CD4-positive, alpha-beta T cell treated with Interleukin-10 for 1 hour (primary cell): Measurements from ENCODE around the gene SLC25A27.
"Not testable (repeated sequence)": the region's sequence is repeated elsewhere in the genome, so short reads cannot be mapped to it uniquely, and the experiment has no call there.

ENCODE experiments used
- DNase-seq: peaks from one replicate; pipeline ENCODE4 v3.0.0-alpha.2; 2020

SLC25A27 gene, protein sequence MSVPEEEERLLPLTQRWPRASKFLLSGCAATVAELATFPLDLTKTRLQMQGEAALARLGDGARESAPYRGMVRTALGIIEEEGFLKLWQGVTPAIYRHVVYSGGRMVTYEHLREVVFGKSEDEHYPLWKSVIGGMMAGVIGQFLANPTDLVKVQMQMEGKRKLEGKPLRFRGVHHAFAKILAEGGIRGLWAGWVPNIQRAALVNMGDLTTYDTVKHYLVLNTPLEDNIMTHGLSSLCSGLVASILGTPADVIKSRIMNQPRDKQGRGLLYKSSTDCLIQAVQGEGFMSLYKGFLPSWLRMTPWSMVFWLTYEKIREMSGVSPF

GRCh38 chr6:46652603-46653438, at the start of gene SLC25A27, which contains the start of gene CYP39A1:
Gene SLC25A27, plus strand, starts transcription at chr6:46652975. Its CDS starts 218 bp downstream, at chr6:46653193.
Gene CYP39A1, minus strand, starts transcription at chr6:46652818. Its CDS starts 236 bp downstream, at chr6:46652582.
- peak; percentile 75 for DNase-seq

DNA sequence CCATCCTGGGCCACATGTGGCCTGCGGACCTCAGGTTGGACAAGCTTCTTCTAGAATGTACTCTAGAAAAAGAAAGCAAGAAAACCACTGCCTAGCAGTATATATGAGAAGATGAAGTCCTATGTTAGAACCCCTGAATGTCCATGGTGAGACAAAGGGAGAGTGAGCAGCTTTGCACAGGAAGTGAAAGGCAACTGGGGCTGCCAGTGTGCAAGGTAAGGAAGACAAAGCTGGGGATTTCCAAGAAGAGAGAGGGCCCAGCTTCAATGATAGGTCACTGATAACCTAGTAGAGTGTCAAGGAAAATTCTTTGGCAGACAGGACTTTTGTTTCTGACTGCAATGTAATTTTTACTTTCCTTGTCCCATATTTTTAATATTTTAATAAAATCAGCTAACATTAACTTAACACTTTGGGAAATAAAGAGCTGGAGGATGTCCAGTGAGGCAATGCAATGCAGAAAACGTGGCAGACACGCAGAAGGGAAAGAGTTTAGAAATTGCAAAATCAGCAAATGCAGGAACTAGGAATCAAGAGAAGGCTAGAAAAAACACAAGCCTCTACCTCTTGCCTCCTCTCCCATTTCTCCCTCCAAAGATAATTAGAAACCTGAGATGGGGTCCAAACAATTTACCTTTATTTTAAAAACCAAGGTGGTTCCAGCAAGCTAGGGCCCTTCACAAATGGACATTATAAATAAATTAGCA, 47.5 kb upstream of the SLC25A27 start:
- DNase-seq = no peak

- DNase-seq = no peak
Observed at GRCh38 chr6:46606338-46606737, 46.4 kb upstream of the SLC25A27 start.

DNA sequence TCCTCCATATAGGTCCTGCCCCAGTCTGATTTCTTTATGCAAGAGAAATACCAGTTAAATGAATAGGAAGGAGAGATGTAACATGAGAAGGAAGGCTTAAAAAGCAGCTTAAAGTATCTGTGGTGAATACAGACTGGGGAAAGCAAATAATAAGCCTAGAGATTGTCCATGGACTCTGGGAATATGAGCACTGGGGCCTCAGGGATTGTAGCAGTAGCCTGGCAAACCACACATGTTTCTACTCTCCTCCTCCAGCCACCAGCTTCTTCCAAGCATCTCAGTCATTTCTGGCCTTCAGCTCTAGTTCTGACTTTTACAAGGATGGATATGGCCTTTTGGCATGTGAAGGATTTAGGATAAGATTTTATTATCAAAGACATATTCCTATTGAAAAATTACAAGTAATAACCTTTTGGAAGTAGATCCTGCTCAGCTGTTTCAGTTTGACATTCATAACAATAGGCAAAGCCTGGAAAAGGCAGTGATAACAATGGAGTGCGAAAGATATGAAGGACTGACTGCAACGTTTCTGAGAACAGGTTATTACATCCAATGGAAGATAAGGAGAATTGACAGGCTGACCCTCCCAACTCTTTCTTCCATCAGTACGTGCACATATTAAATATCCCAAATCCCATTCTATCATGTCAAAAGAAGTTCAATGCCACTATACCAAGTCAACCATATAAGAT, 41.8 kb upstream of the SLC25A27 start:
- DNase-seq = no peak

- no peak for DNase-seq
Observed at GRCh38 chr6:46612645-46613044, 40.1 kb upstream of the SLC25A27 start.

DNA sequence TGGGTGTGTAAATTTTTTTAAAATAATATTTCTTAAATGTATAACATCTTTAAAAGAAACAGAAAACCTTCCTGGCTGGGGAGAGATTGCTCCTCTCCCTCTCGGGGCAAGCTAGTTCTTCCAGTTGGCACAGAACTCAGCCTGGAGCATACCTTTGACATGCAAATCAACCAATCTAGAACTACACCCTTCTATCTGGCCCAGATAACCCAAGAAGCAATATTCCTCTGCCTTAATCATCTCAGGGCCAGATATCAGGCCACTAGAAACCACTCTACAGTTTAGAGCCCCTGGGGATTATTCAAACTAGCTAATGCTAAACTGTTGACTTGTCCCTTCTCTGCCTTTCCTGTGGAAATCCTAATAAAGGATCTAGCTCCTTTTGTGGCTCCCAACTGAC, 34.0 kb upstream of the SLC25A27 start:
- no peak for DNase-seq

DNA sequence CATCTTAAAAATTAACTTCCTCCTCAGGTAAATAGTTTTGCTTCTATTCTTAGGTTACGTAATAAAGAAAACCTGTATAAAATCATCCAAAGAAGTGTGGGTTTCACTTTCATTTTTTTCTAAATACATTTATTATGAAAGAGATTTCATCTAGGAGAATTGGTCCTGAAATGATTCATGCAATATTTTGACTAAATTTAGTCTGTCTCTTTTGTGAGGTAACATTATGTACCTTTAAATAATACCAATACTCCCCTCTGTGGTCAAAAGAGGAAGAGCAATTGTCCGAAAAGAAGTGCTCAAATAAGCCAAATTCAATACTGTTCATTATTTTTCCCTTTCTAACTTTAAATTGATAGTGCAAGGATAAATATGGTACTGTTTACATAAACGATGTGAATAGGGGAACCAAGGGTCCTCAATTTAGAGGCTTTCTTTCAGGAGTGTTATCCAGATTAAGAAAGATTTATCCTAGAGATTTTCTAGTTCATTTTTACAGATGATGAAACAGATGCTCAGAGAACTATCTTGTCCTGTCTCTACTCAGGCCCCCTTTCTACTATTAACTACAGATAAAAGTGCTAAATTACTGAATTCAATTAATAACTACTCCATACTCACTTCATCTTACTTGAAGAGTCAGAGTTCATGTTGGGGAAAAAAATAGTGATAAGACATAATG, 26.4 kb upstream of the SLC25A27 start:
- DNase-seq = peak; percentile 24

DNA sequence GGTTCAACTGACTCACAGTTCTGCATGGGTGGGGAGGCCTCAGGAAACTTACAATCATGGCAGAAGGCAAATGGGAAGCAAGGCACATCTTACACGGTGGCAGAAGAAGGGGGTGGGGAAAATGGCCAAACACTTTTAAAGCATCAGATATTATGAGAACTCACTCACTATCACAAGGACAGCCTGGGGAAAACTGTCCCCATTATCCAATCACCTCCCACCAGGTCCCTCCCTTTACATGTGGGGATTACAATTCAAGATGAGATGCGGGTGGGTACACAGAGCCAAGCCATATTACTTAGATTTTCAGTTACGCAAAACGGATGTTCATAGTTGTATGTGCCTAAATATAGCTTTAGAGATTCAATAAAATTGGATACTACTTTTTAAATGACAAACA, 25.8 kb upstream of the SLC25A27 start:
- no peak for DNase-seq

GRCh38 chr6:46628498-46628897, 24.3 kb upstream of the SLC25A27 start:
- DNase-seq = no peak

DNA sequence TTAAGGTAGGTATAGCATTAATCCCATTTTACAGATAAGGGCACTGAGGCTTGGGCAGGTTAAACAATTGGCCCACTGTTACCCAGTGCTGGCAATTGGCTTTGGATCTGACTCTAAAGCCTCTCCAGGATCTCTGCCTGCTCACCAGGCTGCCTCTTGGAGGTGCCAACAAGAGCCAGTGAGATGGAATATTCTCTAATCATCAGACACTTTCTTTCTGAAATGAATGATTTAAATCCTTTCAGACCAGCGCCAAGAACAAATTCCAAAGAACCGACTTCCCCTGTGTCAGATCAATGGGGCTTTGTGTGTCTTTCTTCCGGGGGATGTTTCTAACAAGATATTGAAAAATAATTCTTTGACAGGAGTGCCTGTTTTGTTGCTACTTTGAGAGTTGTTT, 23.8 kb upstream of the SLC25A27 start:
- DNase-seq = no peak

GRCh38 chr6:46629691-46630090, 23.1 kb upstream of the SLC25A27 start:
- DNase-seq = no peak

- DNase-seq = no peak
Observed at GRCh38 chr6:46632053-46632452, 20.7 kb upstream of the SLC25A27 start.

- no peak for DNase-seq
Observed at GRCh38 chr6:46635462-46635861, 17.3 kb upstream of the SLC25A27 start.

- no peak for DNase-seq
Observed at GRCh38 chr6:46637145-46637544, 15.6 kb upstream of the SLC25A27 start.

- DNase-seq = no peak
Observed at GRCh38 chr6:46637933-46638332, 14.8 kb upstream of the SLC25A27 start.

DNA sequence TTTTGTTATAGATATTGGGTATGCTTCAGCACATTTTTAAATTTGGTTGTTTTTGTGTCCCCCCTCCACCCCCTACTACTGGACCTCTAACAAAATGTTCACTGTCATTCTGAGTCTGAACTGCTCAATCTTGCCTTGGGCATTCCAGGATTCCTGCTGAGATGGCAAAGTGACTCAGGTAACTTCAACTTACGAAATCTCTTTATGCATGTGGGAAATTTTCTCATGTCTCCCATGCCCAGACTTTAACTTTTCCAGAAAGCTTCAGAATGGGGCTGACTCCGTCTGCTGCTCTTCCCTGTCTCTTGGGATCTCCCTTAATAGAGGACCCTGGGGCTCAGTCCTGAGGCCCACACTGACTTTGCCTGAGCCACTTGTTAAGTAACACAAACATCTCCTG, 14.1 kb upstream of the SLC25A27 start:
- DNase-seq = no peak

GRCh38 chr6:46642928-46643751, 9.6 kb upstream of the SLC25A27 start:
- no peak for DNase-seq

DNA sequence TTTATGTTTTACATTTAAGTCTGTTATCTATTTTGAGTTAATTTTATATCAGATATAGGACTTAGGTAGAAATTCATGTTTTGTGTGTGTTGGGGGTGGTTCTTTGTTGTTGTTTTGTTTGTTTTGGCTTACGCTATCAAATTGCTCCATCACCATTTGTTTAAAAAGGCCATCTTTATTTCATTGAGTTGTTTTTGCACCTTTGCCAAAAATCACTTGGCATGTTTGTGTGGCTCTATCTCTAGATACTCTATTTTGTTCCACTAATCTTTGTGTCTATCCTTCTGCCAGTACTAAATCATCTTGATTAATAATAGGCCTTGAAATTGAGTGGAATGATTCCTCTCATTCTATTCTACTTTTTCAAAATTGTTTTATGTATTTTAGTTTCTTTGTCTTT, 7.5 kb upstream of the SLC25A27 start:
- DNase-seq = no peak

- not testable (repeated sequence) for DNase-seq
Observed at GRCh38 chr6:46648108-46648507, 4.7 kb upstream of the SLC25A27 start.

DNA sequence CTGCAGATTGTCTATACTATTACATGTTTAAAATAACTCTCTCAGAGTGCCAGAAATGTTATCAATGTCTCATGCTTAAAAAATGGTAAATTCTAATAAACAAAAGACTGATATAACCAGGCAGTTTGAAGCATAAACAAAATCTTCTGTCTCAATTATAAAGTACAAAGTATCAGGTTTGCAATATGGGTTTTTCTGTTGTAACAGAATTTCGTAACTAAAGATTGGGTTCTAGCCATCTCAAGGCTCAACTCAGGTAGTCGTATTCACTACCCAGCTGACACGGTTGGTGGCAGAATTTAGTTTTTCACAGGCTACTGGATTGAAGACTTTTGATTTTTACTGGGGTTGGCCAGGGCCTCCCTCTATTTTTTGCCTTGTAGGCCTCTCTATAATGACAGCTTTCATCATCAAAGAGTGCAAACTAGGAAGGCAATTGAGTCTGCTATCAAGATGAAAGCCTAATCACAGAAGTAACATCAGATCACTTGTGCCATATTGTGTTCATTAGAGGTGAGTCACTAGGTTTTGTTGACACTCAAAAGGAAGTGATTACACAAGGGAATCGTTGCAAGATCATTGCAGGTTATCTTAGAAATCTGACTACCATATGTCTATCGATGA, 3.8 kb upstream of the SLC25A27 start:
- no peak for DNase-seq

DNA sequence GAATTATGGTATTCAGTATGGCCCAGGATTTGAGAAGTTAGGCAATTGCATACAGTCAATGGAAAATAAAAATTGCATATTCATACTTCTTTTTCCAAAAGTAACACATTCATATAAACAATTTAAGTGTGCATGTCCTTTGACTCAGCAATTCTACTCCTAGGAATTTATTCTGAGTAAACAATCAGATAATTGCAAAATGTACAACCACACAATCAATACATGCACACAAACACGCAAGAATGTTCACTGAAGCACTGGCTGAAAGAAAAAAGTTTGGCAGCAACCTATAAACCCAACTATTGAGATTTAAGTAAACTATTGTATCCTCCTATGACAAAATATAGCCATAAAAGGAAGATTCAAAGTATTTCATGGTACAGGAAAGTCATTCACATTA, 1.8 kb upstream of the SLC25A27 start:
- DNase-seq = no peak
